Liver (tissue), 9 donors: ENCODE measurements around the gene NIPSNAP2. TPM values are rescaled to one million over a fixed set of nuclear protein-coding genes. Genes with fewer than 3 reads are reported as not detected.
"Not testable (repeated sequence)": the region's sequence is repeated elsewhere in the genome, so short reads cannot be mapped to it uniquely, and the experiment has no call there.

Source experiments
- DNase-seq: peaks from one replicate; pipeline ENCODE4 v3.0.0-alpha.2; 2017; ENCODE audit warnings: low spot score
- H3K27ac ChIP-seq, 2 donors: one replicate each; pipeline ENCODE4 v1.7.0; 2013; ENCODE audit warnings: inconsistent platforms in 2 of 2, low read length in 2 of 2, control low read depth in 1 of 2, low read depth in 1 of 2, mild to moderate bottlenecking in 1 of 2
- H3K27me3 ChIP-seq, 4 donors: one replicate each; pipeline versions ENCODE4 v1.6.1 to v1.7.0; 2013; ENCODE audit warnings: low read length in 3 of 4, inconsistent platforms in 1 of 4, mild to moderate bottlenecking in 1 of 4, moderate library complexity in 1 of 4; ENCODE audit not compliant: control insufficient read depth in 4 of 4, insufficient read depth in 4 of 4
- H3K36me3 ChIP-seq, 4 donors: one replicate each; pipeline versions ENCODE4 v1.6.1 to v1.7.0; 2013; ENCODE audit warnings: low read length in 3 of 4, mild to moderate bottlenecking in 3 of 4, low read depth in 1 of 4, moderate library complexity in 1 of 4; ENCODE audit not compliant: control insufficient read depth in 4 of 4, insufficient read depth in 3 of 4
- H3K4me1 ChIP-seq, 4 donors: one replicate each; pipeline versions ENCODE4 v1.6.1 to v1.7.0; 2013; ENCODE audit warnings: low read length in 3 of 4, mild to moderate bottlenecking in 3 of 4, moderate library complexity in 1 of 4; ENCODE audit not compliant: control insufficient read depth in 4 of 4, insufficient read depth in 4 of 4
- H3K4me3 ChIP-seq, 3 donors: one replicate each; pipeline versions ENCODE4 v1.6.1 to v1.7.0; 2013; ENCODE audit warnings: low read length in 3 of 3, control low read depth in 1 of 3, low read depth in 1 of 3, mild to moderate bottlenecking in 1 of 3
- H3K9ac ChIP-seq, 2 donors: one replicate each; pipeline ENCODE4 v1.7.0; 2013; ENCODE audit warnings: low read length in 2 of 2, mild to moderate bottlenecking in 2 of 2, moderate library complexity in 2 of 2, control low read depth in 1 of 2, low read depth in 1 of 2
- H3K9me3 ChIP-seq, 4 donors: one replicate each; pipeline versions ENCODE4 v1.6.1 to v1.7.0; 2013; ENCODE audit warnings: low read length in 3 of 4; ENCODE audit not compliant: control insufficient read depth in 4 of 4
- RAD21 ChIP-seq, 2 donors: IDR thresholded peaks; 2 replicates each; pipeline ENCODE4 v1.6.1; 2016; ENCODE audit warnings: antibody characterized with exemption in 2 of 2, mild to moderate bottlenecking in 2 of 2
- YY1 ChIP-seq: IDR thresholded peaks from 2 replicates; pipeline ENCODE4 v1.6.1; 2016; ENCODE audit warnings: antibody characterized with exemption, mild to moderate bottlenecking
- WGBS: extraction: QIAGEN DNeasy Blood & Tissue Kit; methylation state at CpG from one replicate; pipeline ENCODE4 v1.1.7; 2013; 5-methylcytosine and 5-hydroxymethylcytosine counted together
- polyA plus RNA-seq, 2 donors: library from polyadenylated mRNA; stranded (reverse) in 1 of 2; unstranded in 1 of 2; fragments of 200-250 nt in 1 of 2; fragments of >200 nt in 1 of 2; fragmentation: Nextera tagmentation in 1 of 2; extraction: Ambion mirVana in 1 of 2; gene quantifications; one replicate each; pipeline versions ENCODE4 v1.2.1 to v1.2.3, GENCODE V29; 2013 to 2015
- total RNA-seq, 2 donors: library from RNA; depleted of rRNA; stranded (reverse); fragments of >200 nt; gene quantifications; one replicate each; pipeline ENCODE4 v1.2.3, GENCODE V29; 2014
- donor health status: healthy.
- donor health status: healthy.
- donor health status: healthy.
- donor health status: healthy.
- donor health status: healthy.

Gene NIPSNAP2
- total and polyA plus RNA-seq, 4 donors, result 6.0 to 20.4 (median 11.8) TPM

- H3K27me3 ChIP-seq, H3K36me3 ChIP-seq, H3K9ac ChIP-seq, H3K4me3 ChIP-seq, H3K9me3 ChIP-seq: not testable (repeated sequence)
- peak overlapping the region; percentile 26 to 28 for H3K27ac ChIP-seq
- 35% methylated on average over 8 of the region's 8 CpGs for WGBS
- TF ChIP-seq YY1 (peak; percentile 45), RAD21 (IDR thresholded peaks at IDR 0.05) (peak in 1 of 2 donors; percentile 18)
- DNase-seq, result peak; percentile 43
- peaks cover 11 to 23% (median 16%) of the 10 kb centered on the region in 4 donors for H3K4me1 ChIP-seq
These were observed 84.4 kb downstream of the NIPSNAP2 start for GRCh38 chr7:56048763-56049162.

Other genes starting within 250 kb of the NIPSNAP2 start
- not detected for gene SEPTIN14, start 101.8 kb upstream of the NIPSNAP2 start, total RNA-seq
- gene SEPTIN14, start 101.8 kb upstream of the NIPSNAP2 start, polyA plus RNA-seq, result not detected
- gene ZNF713, start 77.1 kb upstream of the NIPSNAP2 start, total RNA-seq, result 1 to 10 TPM; 1.6 to 3.9 TPM
- gene ZNF713, start 77.1 kb upstream of the NIPSNAP2 start, polyA plus RNA-seq, result under 1 TPM; 0.39 to 0.43 TPM
- 10 to 100 TPM in 1 of 2 donors, 1 to 10 TPM in 1; 7.2 to 10.6 TPM for gene MRPS17, start 12.7 kb upstream of the NIPSNAP2 start, total RNA-seq
- gene MRPS17, start 12.7 kb upstream of the NIPSNAP2 start, polyA plus RNA-seq, result 10 to 100 TPM; 10.8 to 39.7 TPM
- 10 to 100 TPM; 10.6 to 35.9 TPM for gene PSPH, start 86.9 kb downstream of the NIPSNAP2 start, total RNA-seq
- 1 to 10 TPM; 5.5 to 7.4 TPM for gene PSPH, start 86.9 kb downstream of the NIPSNAP2 start, polyA plus RNA-seq
- 10 to 100 TPM; 48.6 to 80.0 TPM for gene CCT6A, start 87.2 kb downstream of the NIPSNAP2 start, total RNA-seq
- 10 to 100 TPM; 44.6 to 49.5 TPM for gene CCT6A, start 87.2 kb downstream of the NIPSNAP2 start, polyA plus RNA-seq
- gene SUMF2, start 99.7 kb downstream of the NIPSNAP2 start, total RNA-seq, result 100 to 1,000 TPM in 1 of 2 donors, 10 to 100 TPM in 1; 75.3 to 104 TPM
- gene SUMF2, start 99.7 kb downstream of the NIPSNAP2 start, polyA plus RNA-seq, result 10 to 100 TPM; 67.1 to 74.2 TPM
- gene PHKG1, start 128.4 kb downstream of the NIPSNAP2 start, total RNA-seq, result 1 to 10 TPM in 1 of 2 donors, under 1 TPM in 1; 0.19 to 1.0 TPM
- under 1 TPM; 0.18 to 0.30 TPM for gene PHKG1, start 128.4 kb downstream of the NIPSNAP2 start, polyA plus RNA-seq
- gene CHCHD2, start 141.9 kb downstream of the NIPSNAP2 start, total RNA-seq, result 100 to 1,000 TPM; 169 to 182 TPM
- 100 to 1,000 TPM; 322 to 356 TPM for gene CHCHD2, start 141.9 kb downstream of the NIPSNAP2 start, polyA plus RNA-seq
- not detected for gene NUPR2, start 151.8 kb downstream of the NIPSNAP2 start, total RNA-seq
- not detected for gene NUPR2, start 151.8 kb downstream of the NIPSNAP2 start, polyA plus RNA-seq